AG04449 (cell line): ENCODE measurements around the gene STX12.
"Not testable (repeated sequence)": the region's sequence is repeated elsewhere in the genome, so short reads cannot be mapped to it uniquely, and the experiment has no call there.

Experiments
- CTCF ChIA-PET: fragments of 350-600 bp; formaldehyde crosslinking; extraction: SDS; loops from one replicate; lab custom pipeline; 2021; ENCODE audit warnings: antibody characterized with exemption; lab: Yijun Ruan, JAX
- POLR2A ChIA-PET: fragments of 400-600, 350-600 bp; formaldehyde crosslinking; extraction: SDS; loops from one replicate; lab custom pipeline; 2020; ENCODE audit warnings: antibody characterized with exemption, inconsistent platforms; lab: Yijun Ruan, JAX
- DNase-seq: peaks from one replicate; pipeline ENCODE4 v3.0.0-alpha.2; 2010; ENCODE audit warnings: low read depth, low spot score
- H3K4me3 ChIP-seq: 2 replicates; pipeline ENCODE4 v1.5.1; 2011; ENCODE audit warnings: low read depth, mild to moderate bottlenecking, control low read depth, low read length
- CTCF ChIP-seq: IDR thresholded peaks from one replicate; pipeline ENCODE4 v1.5.1; 2011; ENCODE audit warnings: mild to moderate bottlenecking, moderate library complexity, low read length, control low read depth, inconsistent platforms; ENCODE audit not compliant: insufficient read depth; ENCODE audit errors: missing control alignments

STX12 gene

GRCh38 chr1:27865821-27866220, 92.8 kb downstream of the STX12 start:
- no peak for TF ChIP-seq CTCF
- DNase-seq: no peak
- ChIA-PET POLR2A (no interaction called here), CTCF (no interaction called here)
- no peak overlapping the region for H3K4me3 ChIP-seq

DNA sequence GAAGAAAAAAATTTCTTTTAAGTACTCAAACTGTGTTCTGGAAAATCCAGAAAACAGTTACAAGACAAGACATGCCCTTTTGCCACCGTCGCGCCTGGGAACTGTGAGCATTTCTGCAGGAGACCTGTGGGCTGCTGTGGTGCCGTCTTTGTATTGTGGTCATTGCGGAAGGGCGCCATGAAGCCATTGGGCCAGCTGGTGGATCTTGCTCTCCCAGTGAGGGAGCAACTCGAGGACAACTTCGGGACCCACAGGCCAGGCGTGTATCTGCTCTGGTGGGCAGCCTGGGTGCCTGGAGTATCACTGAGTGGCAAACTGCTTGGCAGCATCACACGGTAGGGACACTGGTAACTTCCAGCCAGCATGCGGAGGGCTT, 95.5 kb downstream of the STX12 start:
- ChIA-PET CTCF (interaction anchor here (1.3 kb wide), 1 partner anchor 103 kb away, joined by 3 read pairs; no protein-coding TSS in a partner anchor), POLR2A (no interaction called here)
- no peak for TF ChIP-seq CTCF
- H3K4me3 ChIP-seq: no peak overlapping the region
- no peak for DNase-seq

- no peak for TF ChIP-seq CTCF
- ChIA-PET POLR2A (no interaction called here), CTCF (interaction anchor here (1.1 to 1.3 kb wide), 2 partner anchors 102 to 106 kb away, joined by 3 read pairs; no protein-coding TSS in a partner anchor)
- no peak for DNase-seq
- H3K4me3 ChIP-seq: no peak overlapping the region
These were observed 96.1 kb downstream of the STX12 start for GRCh38 chr1:27868932-27869718.

- DNase-seq: no peak
- CTCF ChIA-PET: interaction anchor here (1.1 to 1.8 kb wide), 2 partner anchors 11 to 106 kb away, joined by 3 to 5 read pairs; no protein-coding TSS in a partner anchor
- no peak for TF ChIP-seq CTCF
- no peak overlapping the region for H3K4me3 ChIP-seq
- POLR2A ChIA-PET: no interaction called here
These were observed 96.7 kb downstream of the STX12 start for GRCh38 chr1:27869719-27870085.

DNA sequence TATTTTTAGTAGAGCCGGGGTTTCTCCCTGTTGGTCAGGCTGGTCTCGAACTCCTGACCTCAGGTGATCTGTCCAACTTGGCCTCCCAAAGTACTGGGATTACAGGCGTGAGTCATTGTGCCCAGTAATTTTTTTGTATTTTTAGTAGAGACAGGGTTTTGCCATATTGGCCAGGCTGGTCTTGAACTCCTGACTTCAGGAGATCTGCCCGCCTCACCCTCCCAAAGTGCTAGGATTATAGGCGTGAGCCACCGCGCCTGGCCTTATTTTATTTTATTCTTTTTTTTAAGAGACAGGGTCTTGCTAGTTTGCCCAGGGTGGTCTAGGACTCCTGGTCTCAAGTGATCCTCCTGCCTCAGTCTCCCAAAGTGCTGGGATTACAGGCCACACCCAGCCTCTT, 98.1 kb downstream of the STX12 start:
- CTCF ChIA-PET: interaction anchor here (1.8 kb wide), 1 partner anchor 13 kb away, joined by 5 read pairs; no protein-coding TSS in a partner anchor
- H3K4me3 ChIP-seq, DNase-seq, POLR2A ChIA-PET: not testable (repeated sequence)

GRCh38 chr1:27872059-27872801, 99.2 kb downstream of the STX12 start, which contains the start of gene THEMIS2:
Gene THEMIS2, plus strand, starts transcription at chr1:27872544. Its CDS starts 28 bp downstream, at chr1:27872572.
- ChIA-PET POLR2A (no interaction called here), CTCF (no interaction called here)
- TF ChIP-seq CTCF: no peak
- no peak for DNase-seq
- peak within 1 kb of the TSS; percentile 68 for H3K4me3 ChIP-seq
